ENCODE measurements around the gene PSMB11. TPM values are rescaled to one million over a fixed set of nuclear protein-coding genes. Genes with fewer than 3 reads are reported as not detected.
A peak's percentile ranks its signal among the peaks of the same experiment; 100 is the strongest.

Gene PSMB11
- total and polyA plus RNA-seq, 2 donors (not counting 1 experiment from before 2014, with no cell fraction given): not detected

- Histone ChIP-seq H3K79me2 (ENCODE audit: control insufficient read depth, insufficient read depth, low read length) (no peaks in the 10 kb centered on the region), H3K9ac (ENCODE audit: low read length) (peak overlapping the region; percentile 57), H3K36me3 (replicated peaks in 1 of 2; ENCODE audit: control extremely low read depth in 1 of 2, control insufficient read depth in 1 of 2, extremely low read depth in 1 of 2, insufficient read depth in 2 of 2, low read length in 1 of 2) (peaks cover 0 to 27% of the 10 kb centered on the region in 2 experiments), H3K27me3 (replicated peaks in 1 of 4; ENCODE audit: control extremely low read depth in 1 of 4, control insufficient read depth in 3 of 4, insufficient read depth in 4 of 4, low read length in 3 of 4) (peaks cover 0 to 6% (median 0%) of the 10 kb centered on the region in 4 experiments), H3K4me2 (replicated peaks; ENCODE audit: low read depth, low read length, poor library complexity, severe bottlenecking) (peak overlapping the region; percentile 100), H3K4me3 (ENCODE audit: control extremely low read depth in 1 of 5, extremely low read depth in 1 of 5, insufficient read depth in 1 of 5, low read depth in 2 of 5, low read length in 4 of 5) (peak overlapping the region in 3 of 5 experiments; percentile 5 to 91 (median 19)), H3K4me1 (ENCODE audit: control insufficient read depth in 2 of 2, insufficient read depth in 2 of 2, low read length in 2 of 2) (peaks cover 10 to 21% of the 10 kb centered on the region in 2 donors), H3K27ac (ENCODE audit: low read length in 2 of 2) (no peak overlapping the region), H3K9me3 (ENCODE audit: control extremely low read depth in 1 of 3, control insufficient read depth in 2 of 3, insufficient read depth in 1 of 3, low read length in 2 of 3) (no peaks in the 10 kb centered on the region), H2AFZ (ENCODE audit: insufficient read depth, low read depth, low read length, poor library complexity, severe bottlenecking) (peak overlapping the region; percentile 63), H4K20me1 (ENCODE audit: control insufficient read depth, insufficient read depth, low read length, poor library complexity, severe bottlenecking) (peaks cover 5% of the 10 kb centered on the region)
- peak overlapping the region; percentile 89 for H3K4me3 Mint-ChIP-seq
- peak overlapping the region; percentile 73 for H3K27ac Mint-ChIP-seq
- H3K9me3 Mint-ChIP-seq (ENCODE audit: insufficient read depth): no peaks in the 10 kb centered on the region
- CTCF ChIA-PET: interaction anchor here (0.7 to 19.1 kb wide), 9 partner anchors 12 to 486 kb away, joined by 3 to 1134 read pairs (median 4); partner anchors contain the start of genes ACIN1 and AJUBA
- H3K27me3 Mint-ChIP-seq: no peaks in the 10 kb centered on the region
- TF ChIP-seq EZH2 (IDR thresholded peaks at IDR 0.05; ENCODE audit: borderline replicate concordance, insufficient read depth, low read depth, low read length, poor library complexity, severe bottlenecking): no peak
- TF ChIP-seq, protein P1, sequence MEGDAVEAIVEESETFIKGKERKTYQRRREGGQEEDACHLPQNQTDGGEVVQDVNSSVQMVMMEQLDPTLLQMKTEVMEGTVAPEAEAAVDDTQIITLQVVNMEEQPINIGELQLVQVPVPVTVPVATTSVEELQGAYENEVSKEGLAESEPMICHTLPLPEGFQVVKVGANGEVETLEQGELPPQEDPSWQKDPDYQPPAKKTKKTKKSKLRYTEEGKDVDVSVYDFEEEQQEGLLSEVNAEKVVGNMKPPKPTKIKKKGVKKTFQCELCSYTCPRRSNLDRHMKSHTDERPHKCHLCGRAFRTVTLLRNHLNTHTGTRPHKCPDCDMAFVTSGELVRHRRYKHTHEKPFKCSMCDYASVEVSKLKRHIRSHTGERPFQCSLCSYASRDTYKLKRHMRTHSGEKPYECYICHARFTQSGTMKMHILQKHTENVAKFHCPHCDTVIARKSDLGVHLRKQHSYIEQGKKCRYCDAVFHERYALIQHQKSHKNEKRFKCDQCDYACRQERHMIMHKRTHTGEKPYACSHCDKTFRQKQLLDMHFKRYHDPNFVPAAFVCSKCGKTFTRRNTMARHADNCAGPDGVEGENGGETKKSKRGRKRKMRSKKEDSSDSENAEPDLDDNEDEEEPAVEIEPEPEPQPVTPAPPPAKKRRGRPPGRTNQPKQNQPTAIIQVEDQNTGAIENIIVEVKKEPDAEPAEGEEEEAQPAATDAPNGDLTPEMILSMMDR (IDR thresholded peaks at IDR 0.05): peak; percentile 79
- WGBS (ENCODE audit: insufficient coverage): 8% methylated on average over 14 of the region's 17 CpGs
- H3K4me1 Mint-ChIP-seq: peaks cover 18% of the 10 kb centered on the region
- peak; percentile 83 for DNase-seq
- intact Hi-C loops (cut with micrococcal nuclease): loop anchor here (1.0 to 10.0 kb wide), 7 partner anchors 13 to 752 kb away; no protein-coding TSS in a partner anchor
- POLR2A ChIA-PET: interaction anchor here (0.6 to 1.0 kb wide), 3 partner anchors 68 to 74 kb away, joined by 3 to 11 read pairs (median 4); partner anchors contain the start of gene AJUBA
- peak; percentile 72 for ATAC-seq (ENCODE audit: low read depth)
Observed at GRCh38 chr14:23056145-23056955, 14.3 kb downstream of the PSMB11 start.
